ENCODE data around the gene PKIB.

DNA sequence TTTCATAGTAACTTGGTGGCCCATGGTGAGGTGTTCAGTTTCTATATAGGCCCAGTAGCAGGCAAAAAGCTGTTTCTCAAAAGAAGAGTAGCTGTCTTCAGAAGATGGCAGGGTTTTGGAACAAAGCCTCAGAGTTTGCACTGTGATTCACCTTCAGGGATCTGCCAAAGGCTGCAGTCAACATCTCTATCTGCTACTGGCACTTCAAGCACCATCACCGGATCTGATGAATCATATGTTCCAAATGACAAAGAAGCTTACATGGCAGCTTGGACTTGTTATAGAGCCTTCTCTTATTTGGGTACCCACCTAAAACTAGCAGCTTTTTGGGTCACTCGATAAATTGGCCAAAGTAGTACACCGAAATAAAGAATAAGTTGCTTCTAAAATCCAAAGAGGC is 39.5 kb downstream of the PKIB start:
- TF ChIP-seq, protein P1, sequence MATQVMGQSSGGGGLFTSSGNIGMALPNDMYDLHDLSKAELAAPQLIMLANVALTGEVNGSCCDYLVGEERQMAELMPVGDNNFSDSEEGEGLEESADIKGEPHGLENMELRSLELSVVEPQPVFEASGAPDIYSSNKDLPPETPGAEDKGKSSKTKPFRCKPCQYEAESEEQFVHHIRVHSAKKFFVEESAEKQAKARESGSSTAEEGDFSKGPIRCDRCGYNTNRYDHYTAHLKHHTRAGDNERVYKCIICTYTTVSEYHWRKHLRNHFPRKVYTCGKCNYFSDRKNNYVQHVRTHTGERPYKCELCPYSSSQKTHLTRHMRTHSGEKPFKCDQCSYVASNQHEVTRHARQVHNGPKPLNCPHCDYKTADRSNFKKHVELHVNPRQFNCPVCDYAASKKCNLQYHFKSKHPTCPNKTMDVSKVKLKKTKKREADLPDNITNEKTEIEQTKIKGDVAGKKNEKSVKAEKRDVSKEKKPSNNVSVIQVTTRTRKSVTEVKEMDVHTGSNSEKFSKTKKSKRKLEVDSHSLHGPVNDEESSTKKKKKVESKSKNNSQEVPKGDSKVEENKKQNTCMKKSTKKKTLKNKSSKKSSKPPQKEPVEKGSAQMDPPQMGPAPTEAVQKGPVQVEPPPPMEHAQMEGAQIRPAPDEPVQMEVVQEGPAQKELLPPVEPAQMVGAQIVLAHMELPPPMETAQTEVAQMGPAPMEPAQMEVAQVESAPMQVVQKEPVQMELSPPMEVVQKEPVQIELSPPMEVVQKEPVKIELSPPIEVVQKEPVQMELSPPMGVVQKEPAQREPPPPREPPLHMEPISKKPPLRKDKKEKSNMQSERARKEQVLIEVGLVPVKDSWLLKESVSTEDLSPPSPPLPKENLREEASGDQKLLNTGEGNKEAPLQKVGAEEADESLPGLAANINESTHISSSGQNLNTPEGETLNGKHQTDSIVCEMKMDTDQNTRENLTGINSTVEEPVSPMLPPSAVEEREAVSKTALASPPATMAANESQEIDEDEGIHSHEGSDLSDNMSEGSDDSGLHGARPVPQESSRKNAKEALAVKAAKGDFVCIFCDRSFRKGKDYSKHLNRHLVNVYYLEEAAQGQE (IDR thresholded peaks at IDR 0.05; ENCODE audit: low read depth), result no peak
- TF ChIP-seq TAF1 (IDR thresholded peaks at IDR 0.05; ENCODE audit: low read depth) (no peak), TEAD4 (IDR thresholded peaks at IDR 0.05) (no peak), RAD21 (IDR thresholded peaks at IDR 0.05; ENCODE audit: low read depth) (no peak), EP300 (IDR thresholded peaks at IDR 0.05; ENCODE audit: borderline replicate concordance) (no peak), CEBPB (IDR thresholded peaks at IDR 0.05) (no peak), ZBTB7A (IDR thresholded peaks at IDR 0.05; ENCODE audit: low read depth) (no peak), FOXM1 (IDR thresholded peaks at IDR 0.05; ENCODE audit: borderline replicate concordance, low read depth) (no peak), YY1 (IDR thresholded peaks at IDR 0.05; ENCODE audit: low read depth) (no peak), MAX (IDR thresholded peaks at IDR 0.05) (no peak), NFIC (IDR thresholded peaks at IDR 0.05) (no peak)
- TF ChIP-seq, protein P2, sequence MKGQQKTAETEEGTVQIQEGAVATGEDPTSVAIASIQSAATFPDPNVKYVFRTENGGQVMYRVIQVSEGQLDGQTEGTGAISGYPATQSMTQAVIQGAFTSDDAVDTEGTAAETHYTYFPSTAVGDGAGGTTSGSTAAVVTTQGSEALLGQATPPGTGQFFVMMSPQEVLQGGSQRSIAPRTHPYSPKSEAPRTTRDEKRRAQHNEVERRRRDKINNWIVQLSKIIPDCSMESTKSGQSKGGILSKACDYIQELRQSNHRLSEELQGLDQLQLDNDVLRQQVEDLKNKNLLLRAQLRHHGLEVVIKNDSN (IDR thresholded peaks at IDR 0.05), result no peak

Measured in Ishikawa (cell line).